NCI-H510A (cell line): Measurements from ENCODE around the gene SLC24A5.

ENCODE experiments used
- DNase-seq: peaks from one replicate; lab custom pipeline; 2025; lab: John Stamatoyannopoulos, UW

Gene SLC24A5

DNA sequence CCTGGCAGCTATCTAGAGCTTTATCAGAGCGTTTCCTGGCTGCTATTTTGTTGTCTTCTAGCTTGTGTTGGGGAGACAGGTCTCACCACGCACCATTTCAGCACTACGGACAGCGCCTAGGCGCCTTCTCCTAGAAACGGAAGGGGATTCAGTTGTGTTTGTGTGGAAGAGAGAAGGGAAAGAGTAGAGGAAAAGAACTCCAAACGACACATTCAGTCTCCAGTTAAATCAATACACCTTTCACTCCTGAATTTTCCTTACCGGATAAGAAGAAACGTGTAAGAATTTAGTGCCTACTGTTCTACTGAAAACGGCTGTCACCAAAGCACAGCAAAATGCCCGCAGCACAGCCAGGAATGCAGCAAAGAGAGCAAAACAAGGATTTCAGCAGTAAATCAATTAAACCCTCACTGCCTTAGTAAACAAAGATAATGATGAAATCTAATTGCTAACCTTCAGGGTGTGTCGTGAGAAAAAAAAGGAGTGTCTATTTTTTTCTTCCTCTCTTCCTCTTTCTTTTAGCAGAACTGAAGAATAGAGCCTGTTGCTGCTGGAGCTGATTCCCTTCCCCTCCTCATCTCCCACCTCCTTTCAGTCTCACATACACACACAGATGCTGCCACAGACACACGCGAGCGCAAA lies 70.3 kb downstream of the SLC24A5 start:
- no peak for DNase-seq

DNA sequence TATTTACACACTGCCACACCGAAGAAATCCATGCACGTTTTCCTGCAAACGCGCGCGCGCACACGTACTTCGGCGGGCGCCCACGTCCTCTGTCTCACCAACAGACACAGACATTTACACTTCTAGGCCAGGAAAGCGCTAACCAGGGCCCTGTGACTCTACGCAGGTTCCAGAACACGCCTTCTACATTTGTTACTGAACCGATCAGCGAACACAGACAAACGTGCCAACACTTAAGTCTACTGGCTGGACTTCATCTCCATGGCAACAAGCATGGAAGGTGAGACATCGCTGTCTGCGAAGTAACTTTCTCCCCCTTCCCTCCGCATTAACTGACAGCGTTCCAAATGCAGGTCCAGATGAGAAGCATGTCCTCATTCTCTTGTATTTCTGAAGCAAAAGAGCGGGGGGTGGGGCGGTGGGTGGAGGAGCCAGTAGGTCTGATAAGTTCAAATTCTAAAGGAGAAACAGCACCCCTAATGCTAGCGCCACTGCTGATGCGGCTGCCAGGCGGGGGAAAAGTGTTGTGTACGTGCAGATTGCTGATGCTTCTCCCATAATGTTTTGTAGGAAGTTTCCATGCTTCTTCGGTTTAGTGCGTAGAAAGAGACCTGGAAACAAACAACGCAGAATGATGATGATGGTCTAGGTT lies 70.9 kb downstream of the SLC24A5 start, which contains the start of gene CTXN2:
Gene CTXN2, plus strand, starts transcription at position 92 of the 652 bp plus-strand sequence. CDS start 9,636 bp downstream, outside the sequence.
- DNase-seq, result no peak
